Head of caudate nucleus (tissue), 42 donors: ENCODE measurements around the gene PERM1.
"Not testable (repeated sequence)": the region's sequence is repeated elsewhere in the genome, so short reads cannot be mapped to it uniquely, and the experiment has no call there.

ENCODE experiments used
- DNase-seq, 42 donors: peaks; one replicate each; pipeline versions ENCODE4 v3.0.0 to v3.0.0-alpha.2; 2020 to 2021; ENCODE audit warnings: mixed read lengths in 7 of 42
- intact Hi-C: fragments of 100-400 bp; cut with DNase I; formaldehyde crosslinking; loops from one replicate; pipeline ENCODE4 v1.15.0; 2022

Gene PERM1

DNA sequence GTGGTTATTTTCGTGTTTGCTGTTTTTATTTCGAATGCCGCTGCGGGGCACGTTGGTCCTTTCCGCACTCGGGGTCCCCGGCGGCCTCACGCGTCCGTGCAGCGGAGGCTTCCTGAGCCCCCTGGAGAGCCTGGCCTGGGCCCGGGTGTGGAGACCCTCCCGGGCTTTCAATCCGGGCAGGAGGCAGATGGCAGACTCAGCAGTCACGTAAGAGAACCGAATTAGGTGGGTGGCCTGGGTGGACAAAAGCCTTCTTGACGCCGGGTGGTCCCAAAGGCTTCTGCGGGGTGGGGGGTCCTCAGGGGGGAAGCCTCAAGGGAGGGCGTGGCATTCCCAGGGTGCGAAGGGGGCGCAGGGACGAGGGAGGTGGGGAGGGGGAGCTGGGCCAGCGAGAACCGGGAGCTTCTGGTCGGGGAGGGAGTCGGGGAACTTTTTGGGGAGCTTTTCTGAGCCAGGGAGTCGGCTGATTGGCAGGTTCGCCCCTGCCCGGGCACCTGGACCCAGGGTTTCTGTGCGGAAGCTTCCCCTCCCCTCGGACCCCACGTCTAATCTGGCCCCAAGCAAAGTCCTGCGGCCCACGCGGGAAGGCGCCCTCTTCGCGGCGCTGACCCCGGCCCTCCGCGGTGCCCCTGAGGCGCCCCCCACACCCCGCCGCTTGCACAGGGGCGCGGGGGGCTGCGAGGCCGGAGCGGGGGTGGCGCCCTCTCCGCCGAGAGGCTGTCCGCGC is 19.3 kb upstream of the PERM1 start:
- DNase-seq, result no peak

GRCh38 chr1:1000357-1001056 is 18.6 kb upstream of the PERM1 start:
- peak in 40 of 42 donors; percentile 44 to 90 (median 76) for DNase-seq
- intact Hi-C loops, result no loop called here

More for the DNA sequence above, 19.3 kb upstream of the PERM1 start:
- intact Hi-C loops, result no loop called here

DNA sequence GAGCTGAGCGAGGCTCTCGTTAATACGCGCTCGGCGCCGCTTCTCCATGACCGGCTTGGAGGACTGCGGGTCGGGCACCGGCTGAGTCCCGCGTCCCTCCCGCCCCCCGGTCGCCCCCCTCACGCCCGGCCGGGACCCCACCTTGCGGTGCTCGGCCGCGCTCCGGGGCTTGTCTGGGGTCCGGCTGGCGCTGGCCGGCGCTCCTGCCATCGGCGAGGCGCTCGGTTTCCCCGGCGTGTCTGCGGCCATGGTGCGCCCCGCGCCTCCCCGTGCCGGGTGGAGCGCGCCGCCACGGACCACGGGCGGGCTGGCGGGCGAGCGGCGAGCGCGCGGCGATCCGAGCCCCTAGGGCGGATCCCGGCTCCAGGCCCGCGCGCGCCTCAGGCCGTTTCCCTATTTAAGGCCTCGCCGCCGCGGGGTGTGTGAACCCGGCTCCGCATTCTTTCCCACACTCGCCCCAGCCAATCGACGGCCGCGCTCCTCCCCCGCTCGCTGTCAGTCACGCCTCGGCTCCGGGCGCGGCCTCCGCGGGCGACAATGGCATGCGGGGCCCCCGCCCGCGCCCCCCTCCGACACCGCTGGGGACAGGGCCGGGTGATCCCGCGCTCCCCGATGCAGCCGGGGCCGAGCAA is 17.9 kb upstream of the PERM1 start, which contains the start of gene HES4:
Gene HES4 (minus strand): TSS at position 373 of the 632 bp plus-strand sequence. CDS start 124 bp downstream, at position 249.
- intact Hi-C loops, result no loop called here
- peak; percentile 71 to 96 (median 88) for DNase-seq

DNA sequence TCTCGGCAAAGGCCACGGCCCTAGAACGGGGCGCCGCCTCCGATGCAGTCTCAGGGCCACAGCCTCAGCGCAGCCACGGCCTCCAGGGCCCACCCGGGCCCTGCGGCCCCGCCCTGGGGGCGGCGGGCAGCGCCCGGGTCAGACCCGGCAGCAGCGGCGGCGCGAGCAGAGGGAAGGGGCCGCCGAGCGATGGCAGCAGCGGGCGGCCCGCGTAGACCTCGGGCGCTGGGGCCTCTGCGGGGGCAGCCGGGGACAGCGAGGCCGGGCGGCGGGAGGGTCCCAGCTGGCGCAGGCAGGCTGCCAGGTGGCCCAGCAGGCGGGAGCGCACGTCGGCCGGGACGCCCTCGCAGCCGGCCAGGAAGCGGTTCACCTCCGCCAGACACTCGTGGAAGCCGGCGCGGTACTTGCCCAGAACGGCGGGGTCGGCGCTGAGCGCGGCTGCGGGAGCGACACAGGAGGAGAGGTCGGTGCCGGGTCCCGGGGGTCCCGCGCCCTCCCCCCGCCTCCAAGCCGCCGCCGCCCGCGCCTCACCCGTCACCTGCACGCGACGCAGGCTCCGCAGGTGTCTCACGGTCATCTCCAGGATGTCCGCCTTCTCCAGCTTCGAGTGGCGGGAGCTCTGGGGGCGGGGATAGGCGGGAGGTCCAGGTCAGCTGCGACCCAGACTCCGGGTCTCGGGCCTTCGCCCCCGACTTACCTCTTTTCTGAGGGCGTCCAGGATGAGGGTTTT is 17.3 kb upstream of the PERM1 start:
- peak in 6 of 42 donors; percentile 21 to 55 (median 44) for DNase-seq
- intact Hi-C loops, result no loop called here

- intact Hi-C loops, result no loop called here
- peak in 2 of 42 donors; percentile 24 to 38 for DNase-seq
Measured at GRCh38 chr1:998745-998994, 16.8 kb upstream of the PERM1 start.

DNA sequence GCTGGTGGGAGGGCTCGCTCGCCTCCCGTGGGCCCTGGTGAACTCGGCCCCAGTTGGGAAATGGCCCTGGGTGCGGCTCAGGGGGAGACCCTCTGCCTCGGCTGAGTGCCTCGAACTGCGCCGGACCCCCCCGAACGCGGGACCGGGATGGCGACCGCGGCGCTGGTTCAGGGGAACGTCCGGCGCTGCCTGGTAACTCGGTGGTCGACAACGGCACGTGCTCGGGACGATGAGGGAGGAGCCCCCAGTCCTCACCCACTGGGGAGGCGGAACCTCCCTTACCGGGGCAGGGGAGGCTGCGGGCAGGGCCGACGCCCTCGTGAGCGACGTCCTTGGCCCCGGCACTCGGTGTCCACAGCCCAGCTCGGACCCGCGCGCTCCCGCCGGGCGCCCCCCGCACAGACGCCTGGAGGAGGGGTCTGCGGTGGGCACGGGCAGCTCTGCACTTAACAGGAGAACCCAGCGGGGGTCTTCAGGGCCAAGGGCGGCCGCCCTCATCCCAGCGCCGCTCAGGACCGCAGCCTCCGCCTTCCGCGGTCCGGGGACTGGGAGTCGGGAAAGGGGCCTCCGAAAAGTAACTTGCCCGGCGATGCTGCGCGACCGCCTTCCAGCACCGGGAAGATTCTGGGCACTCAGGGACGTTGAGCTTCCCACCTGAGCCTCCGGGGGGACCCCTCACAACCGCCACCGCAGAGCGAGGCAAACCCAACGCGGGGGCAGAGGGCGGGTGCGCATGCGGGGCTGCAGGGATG is 16.3 kb upstream of the PERM1 start:
- DNase-seq, result peak in 19 of 42 donors; percentile 39 to 73 (median 53)
- intact Hi-C loops, result no loop called here

DNA sequence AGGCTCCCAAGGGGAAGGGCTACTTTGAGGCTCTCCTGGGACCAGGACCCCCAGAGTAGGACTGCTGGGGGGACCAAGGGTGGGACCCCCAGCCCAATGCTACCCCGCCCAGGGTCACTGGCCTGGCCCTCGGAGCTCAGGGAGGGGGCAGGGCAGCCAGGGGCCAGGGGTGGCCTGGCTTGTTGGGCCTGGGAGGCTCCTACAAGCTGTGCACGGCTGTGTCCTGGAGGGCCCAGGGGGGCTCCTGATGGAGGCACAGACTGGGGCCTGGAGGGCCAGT is 15.8 kb upstream of the PERM1 start:
- no peak for DNase-seq
- intact Hi-C loops, result no loop called here

- intact Hi-C loops, result no loop called here
- DNase-seq, result no peak
Measured at GRCh38 chr1:996851-997712, 15.2 kb upstream of the PERM1 start.

DNA sequence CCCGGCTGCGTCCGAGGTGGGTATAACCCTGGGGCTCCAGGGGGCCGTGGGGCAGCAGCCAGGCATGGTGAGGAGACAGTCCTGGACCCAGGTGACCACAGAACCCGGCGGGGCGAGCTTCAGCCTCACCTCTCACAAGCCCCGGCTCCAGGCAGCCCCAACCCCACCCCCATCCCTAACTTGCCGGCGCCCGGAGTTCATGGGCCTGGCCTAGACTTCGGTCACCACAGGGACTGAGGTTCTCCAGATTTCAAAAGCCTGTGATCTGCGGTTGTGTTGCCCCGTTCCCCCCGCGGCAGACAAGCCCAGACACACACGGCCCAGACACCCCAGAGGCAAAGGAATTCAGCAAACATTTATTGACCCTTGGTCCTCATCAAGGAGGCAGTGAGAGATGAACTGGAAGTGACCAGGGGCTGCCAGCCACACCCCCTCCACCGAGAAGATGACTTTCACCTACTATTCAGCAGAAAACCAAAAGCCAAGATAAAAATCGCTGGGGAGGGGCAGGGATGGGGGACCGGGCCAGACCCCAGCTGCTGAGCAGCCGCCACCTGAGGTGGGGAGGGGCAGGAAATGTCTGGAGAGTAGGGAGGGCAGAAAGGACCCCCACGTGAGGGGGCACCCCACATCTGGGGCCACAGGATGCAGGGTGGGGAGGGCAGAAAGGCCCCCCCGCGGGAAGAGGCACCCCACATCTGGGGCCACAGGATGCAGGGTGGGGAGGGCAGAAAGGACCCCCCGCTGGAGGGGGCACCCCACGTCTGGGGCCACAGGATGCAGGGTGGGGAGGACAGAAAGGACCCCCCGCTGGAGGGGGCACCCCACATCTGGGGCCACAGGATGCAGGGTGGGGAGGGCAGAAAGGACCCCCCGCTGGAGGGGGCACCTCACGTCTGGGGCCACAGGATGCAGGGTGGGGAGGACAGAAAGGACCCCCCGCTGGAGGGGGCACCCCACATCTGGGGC is 14.1 kb upstream of the PERM1 start:
- intact Hi-C loops, result no loop called here
- DNase-seq, result no peak

GRCh38 chr1:994546-994945 is 12.7 kb upstream of the PERM1 start:
- intact Hi-C loops, DNase-seq: not testable (repeated sequence)

DNA sequence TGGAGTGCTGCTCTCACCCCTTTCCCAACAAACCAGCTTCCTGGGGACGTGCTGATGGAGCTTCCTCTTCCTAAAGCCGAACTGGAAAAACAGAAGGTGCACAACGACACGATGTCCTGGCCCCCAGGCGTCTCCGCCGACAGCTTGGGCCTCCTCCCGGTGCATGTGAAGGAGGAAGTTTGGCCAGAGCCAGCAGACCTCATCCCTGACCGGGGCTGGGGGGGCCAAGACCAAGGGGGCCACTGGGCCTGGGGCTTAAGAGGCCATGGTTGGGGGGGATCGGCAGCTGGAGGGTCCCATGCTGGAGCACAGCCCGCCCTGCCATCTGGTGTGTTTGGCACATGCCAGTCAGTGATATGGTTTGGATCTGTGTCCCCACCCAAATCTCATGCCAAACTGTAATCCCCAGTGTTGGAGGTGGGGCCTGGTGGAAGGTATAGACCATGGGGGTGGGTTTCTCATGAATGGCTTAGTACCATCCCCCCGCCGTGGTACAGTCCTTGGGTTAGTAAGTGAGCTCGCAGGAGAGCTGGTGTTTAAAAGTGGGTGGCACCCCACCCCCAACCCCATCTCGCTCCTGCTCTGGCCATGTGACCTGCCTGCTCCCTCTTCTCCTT is 11.6 kb upstream of the PERM1 start:
- intact Hi-C loops, result no loop called here
- DNase-seq, result no peak

DNA sequence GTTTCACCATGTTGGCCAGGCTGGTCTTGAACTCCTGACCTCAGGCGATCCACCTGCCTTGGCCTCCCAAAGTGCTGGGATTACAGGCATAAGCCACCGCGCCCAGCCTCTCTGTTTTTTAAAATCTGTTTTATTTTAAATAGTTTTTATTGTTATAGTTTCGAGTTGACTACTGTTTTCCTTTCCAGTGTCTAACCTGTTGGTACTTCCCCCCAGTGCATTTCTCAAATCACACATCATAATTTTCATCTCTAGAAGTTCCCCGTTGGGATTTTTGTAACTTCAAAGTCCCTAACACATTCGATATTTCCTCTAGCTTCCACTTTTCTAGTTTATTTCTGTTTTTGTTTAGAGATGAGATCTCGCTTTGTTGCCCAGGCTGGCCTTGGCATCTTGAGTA is 10.5 kb upstream of the PERM1 start:
- intact Hi-C loops, result no loop called here
- no peak for DNase-seq

GRCh38 chr1:991895-992294 is 10.0 kb upstream of the PERM1 start:
- intact Hi-C loops, result no loop called here

DNA sequence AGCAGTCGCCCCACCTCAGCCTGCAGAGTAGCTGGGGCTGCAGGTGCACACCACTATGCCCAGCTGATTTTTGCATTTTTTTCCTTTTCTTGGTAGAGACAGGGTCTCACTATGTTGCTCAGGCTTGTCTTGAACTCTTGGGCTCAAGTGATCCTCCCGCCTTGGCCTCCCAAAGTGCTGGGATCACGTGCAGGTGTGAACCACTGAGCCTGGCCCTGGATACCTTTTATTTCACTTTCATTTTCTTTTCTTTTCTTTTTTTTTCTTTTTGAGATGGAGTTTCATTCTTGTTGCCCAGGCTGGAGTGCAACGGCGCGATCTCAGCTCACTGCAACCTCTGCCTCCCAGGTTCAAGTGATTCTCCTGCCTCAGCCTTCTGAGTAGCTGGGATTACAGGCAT is 9.4 kb upstream of the PERM1 start:
- intact Hi-C loops, DNase-seq: not testable (repeated sequence)

More at GRCh38 chr1:991895-992294, 10.0 kb upstream of the PERM1 start:
- DNase-seq, result no peak

DNA sequence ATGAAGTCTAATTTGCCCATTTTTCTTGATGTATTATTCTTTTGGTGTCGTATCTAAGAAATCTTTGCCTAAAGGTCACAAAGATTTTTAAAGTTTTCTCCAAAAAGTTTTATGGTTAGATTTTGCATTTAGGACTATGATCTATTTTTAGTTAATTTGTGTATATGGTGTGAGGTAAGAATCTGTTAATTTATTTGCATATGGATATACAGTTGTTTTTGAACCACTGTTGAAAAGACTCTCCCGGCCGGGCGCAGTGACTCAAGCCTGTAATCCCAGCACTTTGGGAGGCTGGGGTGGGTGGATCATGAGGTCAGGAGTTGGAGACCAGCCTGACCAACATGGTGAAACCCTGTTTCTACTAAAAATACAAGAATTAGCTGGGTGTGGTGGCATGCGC is 6.2 kb upstream of the PERM1 start:
- DNase-seq, intact Hi-C loops: not testable (repeated sequence)

GRCh38 chr1:985126-985525 is 3.2 kb upstream of the PERM1 start:
- intact Hi-C loops, result no loop called here
- DNase-seq, result no peak

DNA sequence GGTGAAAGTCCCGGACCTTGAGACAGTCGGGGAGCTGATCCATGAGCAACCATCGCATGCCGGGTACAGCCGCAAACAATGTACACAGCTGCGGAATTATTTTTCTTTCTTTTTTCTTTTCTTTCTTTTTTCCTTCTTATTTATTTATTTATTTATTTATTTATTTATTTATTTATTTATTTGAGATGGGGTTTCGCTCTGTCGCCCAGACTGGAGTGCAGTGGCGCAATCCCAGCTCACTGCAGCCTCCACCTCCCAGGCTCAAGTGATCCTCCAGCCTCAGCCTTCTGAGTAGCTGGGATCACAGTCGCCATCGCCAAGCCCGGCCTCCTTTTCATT is 2.6 kb upstream of the PERM1 start:
- no peak for DNase-seq
- intact Hi-C loops, result no loop called here
